CMK (cell line): ENCODE data around the gene VANGL2.
"Not testable (repeated sequence)": the region's sequence is repeated elsewhere in the genome, so short reads cannot be mapped to it uniquely, and the experiment has no call there.

Experiments used
- DNase-seq: peaks from one replicate; pipeline ENCODE4 v3.0.0-alpha.2; 2010; ENCODE audit warnings: low read depth

Gene VANGL2

DNA sequence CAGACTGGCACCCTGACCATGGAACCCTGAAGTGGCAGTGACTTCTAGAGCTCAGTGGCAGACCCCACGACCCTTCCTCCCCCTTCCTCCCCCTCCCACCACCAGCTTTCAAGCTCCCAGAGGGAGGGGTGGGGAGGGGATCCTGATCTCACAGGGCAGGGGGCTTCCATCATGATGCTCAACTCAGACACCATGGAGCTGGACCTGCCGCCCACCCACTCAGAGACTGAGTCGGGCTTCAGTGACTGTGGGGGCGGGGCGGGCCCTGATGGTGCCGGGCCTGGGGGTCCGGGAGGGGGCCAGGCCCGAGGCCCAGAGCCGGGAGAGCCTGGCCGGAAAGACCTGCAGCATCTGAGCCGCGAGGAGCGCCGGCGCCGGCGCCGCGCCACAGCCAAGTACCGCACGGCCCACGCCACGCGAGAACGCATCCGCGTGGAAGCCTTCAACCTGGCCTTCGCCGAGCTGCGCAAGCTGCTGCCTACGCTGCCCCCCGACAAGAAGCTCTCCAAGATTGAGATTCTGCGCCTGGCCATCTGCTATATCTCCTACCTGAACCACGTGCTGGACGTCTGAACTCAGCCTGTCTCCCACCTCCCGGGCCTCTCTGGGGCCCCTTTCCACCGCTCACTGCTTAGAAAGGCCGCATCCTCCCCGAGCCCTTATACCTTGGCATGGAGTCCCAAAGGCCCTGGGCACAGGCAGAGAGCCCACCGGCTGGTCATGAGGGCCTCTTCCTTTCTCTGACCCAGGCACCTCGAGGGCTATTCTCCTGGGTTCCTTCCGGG is 29.6 kb upstream of the VANGL2 start:
- no peak for DNase-seq

DNA sequence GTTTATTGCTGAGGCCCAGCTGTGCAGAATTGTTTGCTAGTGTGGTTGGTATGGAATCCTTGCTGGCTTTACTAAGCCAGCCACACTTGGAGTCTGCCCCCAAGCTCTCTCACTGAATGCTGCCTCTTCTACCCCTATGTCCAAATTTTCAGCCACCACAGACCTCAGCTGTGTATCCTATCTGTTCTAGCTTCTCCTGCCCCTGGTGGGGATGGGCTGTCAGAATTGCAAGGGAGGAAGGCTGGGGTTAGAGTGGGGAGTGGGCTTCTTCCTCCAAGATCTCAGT is 29.1 kb upstream of the VANGL2 start:
- DNase-seq = no peak

GRCh38 chr1:160371756-160372155 is 28.6 kb upstream of the VANGL2 start:
- DNase-seq = no peak

DNA sequence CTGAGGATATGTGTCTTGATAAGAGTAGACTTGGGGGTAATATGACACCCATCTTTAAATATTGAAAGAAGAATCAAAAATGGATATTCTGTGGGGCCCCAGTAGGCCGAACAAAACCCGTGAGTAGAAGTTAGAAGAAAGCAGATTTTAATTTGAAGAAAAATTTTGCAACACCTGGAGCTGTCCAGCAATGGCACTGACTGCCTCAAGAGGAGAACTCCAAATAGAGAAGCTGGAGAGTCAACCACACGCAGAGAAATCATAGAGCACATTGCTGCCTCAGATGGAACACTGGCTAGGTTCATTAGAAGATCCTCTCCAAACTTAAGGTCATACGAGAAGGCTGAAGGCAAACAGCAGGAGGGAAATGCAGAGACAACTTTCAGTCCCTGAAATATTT is 26.7 kb upstream of the VANGL2 start:
- no peak for DNase-seq

- no peak for DNase-seq
Measured at GRCh38 chr1:160374306-160375110, 25.9 kb upstream of the VANGL2 start.

DNA sequence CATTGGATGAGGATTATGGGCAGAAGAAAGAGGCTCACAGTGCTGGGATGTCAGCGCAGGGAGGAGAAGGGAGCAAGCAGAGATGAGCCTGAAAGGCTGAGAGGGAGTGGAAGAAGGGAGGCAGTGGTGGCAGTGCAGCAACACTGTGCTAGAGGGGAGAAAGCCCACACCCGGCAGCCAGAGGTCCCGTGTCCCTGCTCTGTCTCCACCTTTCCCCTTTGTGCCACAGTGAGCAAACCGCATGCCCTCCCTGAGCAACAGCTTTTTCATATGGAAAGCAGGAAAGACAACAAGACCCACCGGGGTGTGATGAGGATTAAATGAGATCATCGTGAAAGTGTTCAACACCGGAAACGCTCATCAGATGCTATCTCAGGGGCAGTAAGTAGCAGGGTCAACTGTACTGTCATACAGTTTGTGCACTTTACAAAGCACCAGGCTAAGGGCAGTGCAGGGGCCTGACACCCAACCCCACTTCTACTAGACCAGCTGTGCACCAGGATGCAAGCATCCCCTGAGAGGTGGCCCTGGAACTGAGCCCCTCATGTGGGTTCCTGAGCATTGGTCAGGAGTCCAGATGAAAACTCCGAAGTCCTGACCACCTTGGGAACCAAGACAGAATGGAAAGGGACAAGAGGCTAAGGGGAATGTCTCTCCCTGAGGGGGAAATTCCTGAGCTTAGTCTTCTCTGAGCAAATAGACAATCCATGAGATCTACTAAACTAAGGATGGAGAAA is 24.4 kb upstream of the VANGL2 start:
- DNase-seq = peak; percentile 64

- DNase-seq = peak; percentile 54
Measured at GRCh38 chr1:160376525-160377131, 23.7 kb upstream of the VANGL2 start.

DNA sequence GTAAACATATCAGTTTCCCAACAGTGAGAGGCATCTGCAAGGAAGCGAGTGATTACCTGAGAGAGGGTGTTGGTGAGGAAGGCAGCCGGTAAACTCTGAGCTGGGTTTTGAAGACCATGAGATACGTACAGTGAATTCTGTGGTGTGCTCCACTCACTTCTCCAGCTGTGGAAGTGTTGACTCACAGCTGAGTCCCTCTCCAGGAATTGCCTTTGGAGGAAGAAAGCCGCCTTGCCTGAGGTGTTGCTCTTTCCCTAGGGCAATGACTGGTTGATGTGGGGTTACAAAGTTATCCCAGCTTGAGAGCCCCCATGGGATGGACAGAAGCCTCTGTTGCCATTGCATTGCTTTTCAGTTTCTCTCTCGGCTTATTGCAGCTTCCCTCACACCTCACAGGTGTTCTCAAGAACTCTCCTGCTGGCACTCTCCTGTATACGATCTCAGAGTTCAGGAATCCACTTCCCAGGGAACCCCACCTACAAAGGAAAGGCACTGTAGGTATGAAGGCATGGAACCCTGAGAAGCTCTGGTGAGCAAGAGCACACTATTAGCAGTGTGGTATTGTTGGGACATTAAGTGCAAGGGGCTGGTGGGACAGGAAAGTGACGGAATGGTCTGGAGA is 22.7 kb upstream of the VANGL2 start:
- DNase-seq = no peak

GRCh38 chr1:160384812-160385211 is 15.6 kb upstream of the VANGL2 start:
- not testable (repeated sequence) for DNase-seq

DNA sequence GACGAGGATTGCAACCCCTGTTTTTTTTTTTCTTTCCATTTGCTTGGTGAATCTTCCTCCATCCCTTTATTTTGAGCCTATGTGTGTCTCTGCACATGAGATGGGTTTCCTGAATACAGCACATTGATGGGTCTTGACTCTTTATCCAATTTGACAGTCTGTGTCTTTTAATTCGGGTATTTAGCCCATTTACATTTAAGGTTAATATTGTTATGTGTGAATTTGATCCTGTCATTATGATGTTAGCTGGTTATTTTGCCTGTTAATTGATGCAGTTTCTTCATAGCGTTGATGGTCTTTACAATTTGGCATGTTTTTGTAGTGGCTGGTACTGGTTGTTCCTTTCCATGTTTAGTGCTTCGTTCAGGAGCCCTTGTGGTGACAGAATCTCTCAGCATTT is 12.0 kb upstream of the VANGL2 start:
- DNase-seq = not testable (repeated sequence)

DNA sequence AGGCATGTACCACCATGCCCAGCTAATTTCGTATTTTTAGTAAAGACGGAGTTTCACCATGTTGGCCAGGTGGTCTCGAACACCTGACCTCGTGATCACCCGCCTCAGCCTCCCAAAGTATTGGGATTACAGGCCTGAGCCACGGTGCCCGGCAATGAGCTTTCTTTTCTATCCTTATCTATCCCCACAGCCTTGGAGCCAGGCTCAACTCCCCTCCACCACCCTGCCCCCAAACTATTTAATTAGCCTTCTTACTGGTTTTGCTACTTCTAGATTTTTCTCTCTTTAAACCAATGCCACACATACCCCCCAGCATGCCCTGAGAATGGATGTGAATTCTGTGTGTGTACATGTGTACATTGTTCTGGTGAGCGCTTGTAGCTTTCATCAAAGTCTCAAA is 5.7 kb upstream of the VANGL2 start:
- DNase-seq = no peak

GRCh38 chr1:160397651-160398050 is 2.7 kb upstream of the VANGL2 start:
- DNase-seq = no peak

DNA sequence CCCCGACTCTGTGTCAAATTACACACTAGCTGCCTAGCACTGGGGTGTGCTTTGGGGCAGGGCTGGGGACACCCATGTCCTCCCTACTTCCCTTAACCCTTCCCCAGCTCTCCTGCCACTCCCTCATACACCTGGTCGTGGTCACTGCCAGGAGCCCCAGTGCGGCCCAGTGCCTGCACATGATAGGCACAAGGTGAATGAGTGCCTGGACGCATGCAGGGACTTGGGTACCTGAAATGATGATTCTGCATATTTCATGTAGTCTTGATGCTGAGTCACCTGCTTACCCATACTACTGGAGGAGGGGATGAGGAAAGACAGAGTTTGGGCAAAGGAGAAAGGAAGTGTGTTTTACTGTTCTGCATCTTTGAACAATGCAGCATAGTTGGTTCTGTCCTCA is 1.5 kb upstream of the VANGL2 start:
- DNase-seq = no peak

GRCh38 chr1:160399544-160400222 is 681 bp upstream of the VANGL2 start:
- DNase-seq = no peak

- DNase-seq = no peak
Measured at GRCh38 chr1:160400646-160401486, 502 bp downstream of the VANGL2 start.

DNA sequence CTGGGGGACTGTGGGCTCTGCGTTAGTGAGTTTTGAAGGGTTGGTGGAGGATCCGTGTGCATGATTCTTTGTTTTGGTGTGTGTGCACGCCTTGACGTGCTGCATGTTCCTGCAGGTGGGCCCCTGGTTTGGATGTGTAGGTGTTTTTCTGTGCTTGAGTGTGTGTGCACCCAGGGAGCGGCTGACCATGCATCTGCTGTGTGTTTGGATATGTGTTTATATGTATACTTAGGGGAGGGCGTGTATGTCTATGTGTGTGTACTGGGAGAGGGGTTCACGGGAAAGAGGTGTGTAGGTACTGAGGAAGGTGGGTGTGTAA is 1.1 kb downstream of the VANGL2 start:
- no peak for DNase-seq

GRCh38 chr1:160402001-160402795 is 1.8 kb downstream of the VANGL2 start:
- DNase-seq = no peak

- DNase-seq = no peak
Measured at GRCh38 chr1:160403244-160403643, 2.9 kb downstream of the VANGL2 start.

GRCh38 chr1:160404094-160404493 is 3.7 kb downstream of the VANGL2 start:
- DNase-seq = no peak

DNA sequence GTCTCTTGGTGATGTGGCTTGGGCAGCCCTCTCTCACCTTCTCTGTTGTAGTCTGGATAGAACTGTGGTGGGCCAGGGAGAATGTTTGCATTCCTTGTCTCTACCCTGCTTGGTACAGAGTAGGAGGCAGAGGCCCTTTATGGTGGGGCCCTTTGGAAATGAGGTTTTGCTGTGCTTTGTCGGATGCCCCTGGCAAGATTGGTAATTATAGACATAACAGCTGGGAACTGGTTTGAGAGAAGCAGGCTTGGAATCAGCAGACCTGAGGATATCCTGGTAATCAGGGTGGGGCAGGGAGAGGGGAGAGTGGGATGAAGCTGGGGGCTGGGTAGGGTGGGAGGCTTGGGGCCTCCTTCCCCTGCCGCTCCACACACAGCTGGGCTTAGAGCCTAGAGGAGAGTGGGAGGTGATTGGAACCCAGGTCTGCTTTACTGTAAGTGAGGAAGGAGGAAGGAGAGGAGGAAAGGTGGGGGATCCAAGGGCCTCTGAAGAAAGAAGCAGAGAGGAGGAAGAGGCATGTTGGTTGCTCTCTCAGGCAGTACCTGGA is 5.0 kb downstream of the VANGL2 start:
- DNase-seq = no peak
